ENCODE data around the gene TUBB4A. TPM values are rescaled to one million over a fixed set of nuclear protein-coding genes. Genes with fewer than 3 reads are reported as not detected.
A peak's percentile ranks its signal among the peaks of the same experiment; 100 is the strongest.

The TUBB4A gene
- total and polyA plus RNA-seq, 9 of the 15 experiments (the other 6 are each of a cell fraction or from before 2014, with no cell fraction given), result 0.14 to 7.0 (median 0.75) TPM

DNA sequence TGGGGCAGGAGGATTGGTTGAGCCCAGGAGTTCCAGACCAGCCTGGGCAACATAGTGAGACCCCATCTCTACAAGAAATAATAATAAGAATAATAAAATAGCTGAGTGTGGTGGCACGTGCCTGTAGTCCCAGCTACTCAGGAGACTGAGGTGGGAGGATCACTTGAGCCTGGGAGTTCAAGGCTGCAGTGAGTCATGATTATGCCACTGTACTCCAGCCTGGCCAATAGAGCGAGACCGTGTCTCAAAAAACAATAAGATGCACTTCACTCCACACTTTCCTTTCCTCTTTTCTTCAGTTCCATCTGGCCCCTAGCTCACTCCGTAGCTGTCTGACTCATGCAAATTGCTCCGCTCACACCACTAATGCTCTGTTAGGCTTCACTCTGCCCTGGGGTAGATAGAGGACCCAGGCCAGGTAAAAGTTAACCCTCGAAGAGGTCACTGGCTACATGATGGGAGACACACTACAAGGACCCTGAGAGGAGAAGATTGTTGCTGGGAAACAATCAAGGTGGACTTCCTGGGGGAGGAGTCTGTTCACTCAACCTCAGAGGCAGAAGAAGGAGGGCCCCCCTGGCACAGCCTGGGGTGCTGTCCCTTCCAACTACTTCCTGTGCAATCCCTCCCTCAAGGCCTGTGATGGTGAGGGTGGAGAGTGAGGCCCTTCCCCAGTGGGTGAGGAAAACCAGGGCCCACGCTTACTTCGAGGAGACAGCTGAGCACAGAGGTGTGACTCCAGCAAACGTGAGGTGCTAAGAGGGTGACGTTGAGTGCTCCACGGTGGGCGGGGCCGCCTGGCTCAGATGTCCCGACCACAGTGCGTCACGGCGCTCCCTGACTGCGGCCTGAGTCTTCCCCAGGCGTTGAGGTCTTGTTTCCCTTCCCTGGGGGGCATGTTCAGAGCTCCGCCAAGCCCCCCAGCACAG, 19.9 kb upstream of the TUBB4A start (continued):
- no peak for TF ChIP-seq ATF1 (CRISPR knock-in tag; IDR thresholded peaks at IDR 0.05)
- TF ChIP-seq ATF1 (tag; IDR thresholded peaks at IDR 0.05), result peak; percentile 66
- TF ChIP-seq, protein P1, sequence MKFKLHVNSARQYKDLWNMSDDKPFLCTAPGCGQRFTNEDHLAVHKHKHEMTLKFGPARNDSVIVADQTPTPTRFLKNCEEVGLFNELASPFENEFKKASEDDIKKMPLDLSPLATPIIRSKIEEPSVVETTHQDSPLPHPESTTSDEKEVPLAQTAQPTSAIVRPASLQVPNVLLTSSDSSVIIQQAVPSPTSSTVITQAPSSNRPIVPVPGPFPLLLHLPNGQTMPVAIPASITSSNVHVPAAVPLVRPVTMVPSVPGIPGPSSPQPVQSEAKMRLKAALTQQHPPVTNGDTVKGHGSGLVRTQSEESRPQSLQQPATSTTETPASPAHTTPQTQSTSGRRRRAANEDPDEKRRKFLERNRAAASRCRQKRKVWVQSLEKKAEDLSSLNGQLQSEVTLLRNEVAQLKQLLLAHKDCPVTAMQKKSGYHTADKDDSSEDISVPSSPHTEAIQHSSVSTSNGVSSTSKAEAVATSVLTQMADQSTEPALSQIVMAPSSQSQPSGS (CRISPR knock-in tag; IDR thresholded peaks at IDR 0.05), result no peak
- TF ChIP-seq RFX7 (CRISPR knock-in tag; IDR thresholded peaks at IDR 0.05), result no peak
- TF ChIP-seq, protein P2, sequence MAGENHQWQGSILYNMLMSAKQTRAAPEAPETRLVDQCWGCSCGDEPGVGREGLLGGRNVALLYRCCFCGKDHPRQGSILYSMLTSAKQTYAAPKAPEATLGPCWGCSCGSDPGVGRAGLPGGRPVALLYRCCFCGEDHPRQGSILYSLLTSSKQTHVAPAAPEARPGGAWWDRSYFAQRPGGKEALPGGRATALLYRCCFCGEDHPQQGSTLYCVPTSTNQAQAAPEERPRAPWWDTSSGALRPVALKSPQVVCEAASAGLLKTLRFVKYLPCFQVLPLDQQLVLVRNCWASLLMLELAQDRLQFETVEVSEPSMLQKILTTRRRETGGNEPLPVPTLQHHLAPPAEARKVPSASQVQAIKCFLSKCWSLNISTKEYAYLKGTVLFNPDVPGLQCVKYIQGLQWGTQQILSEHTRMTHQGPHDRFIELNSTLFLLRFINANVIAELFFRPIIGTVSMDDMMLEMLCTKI (IDR thresholded peaks at IDR 0.05; ENCODE audit: partially characterized antibody), result no peak
- TF ChIP-seq, protein P3, sequence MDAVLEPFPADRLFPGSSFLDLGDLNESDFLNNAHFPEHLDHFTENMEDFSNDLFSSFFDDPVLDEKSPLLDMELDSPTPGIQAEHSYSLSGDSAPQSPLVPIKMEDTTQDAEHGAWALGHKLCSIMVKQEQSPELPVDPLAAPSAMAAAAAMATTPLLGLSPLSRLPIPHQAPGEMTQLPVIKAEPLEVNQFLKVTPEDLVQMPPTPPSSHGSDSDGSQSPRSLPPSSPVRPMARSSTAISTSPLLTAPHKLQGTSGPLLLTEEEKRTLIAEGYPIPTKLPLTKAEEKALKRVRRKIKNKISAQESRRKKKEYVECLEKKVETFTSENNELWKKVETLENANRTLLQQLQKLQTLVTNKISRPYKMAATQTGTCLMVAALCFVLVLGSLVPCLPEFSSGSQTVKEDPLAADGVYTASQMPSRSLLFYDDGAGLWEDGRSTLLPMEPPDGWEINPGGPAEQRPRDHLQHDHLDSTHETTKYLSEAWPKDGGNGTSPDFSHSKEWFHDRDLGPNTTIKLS (IDR thresholded peaks at IDR 0.05; ENCODE audit: borderline replicate concordance, low read depth), result no peak
- TF ChIP-seq POLR2G (IDR thresholded peaks at IDR 0.05; ENCODE audit: low read depth, low read length), result no peak
- no peak for TF ChIP-seq RBM15 (IDR thresholded peaks at IDR 0.05; ENCODE audit: insufficient read depth, low read length)
- TF ChIP-seq TARDBP (IDR thresholded peaks at IDR 0.05), result no peak
- TF ChIP-seq, protein P4, sequence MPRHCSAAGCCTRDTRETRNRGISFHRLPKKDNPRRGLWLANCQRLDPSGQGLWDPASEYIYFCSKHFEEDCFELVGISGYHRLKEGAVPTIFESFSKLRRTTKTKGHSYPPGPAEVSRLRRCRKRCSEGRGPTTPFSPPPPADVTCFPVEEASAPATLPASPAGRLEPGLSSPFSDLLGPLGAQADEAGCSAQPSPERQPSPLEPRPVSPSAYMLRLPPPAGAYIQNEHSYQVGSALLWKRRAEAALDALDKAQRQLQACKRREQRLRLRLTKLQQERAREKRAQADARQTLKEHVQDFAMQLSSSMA (CRISPR knock-in tag; IDR thresholded peaks at IDR 0.05), result no peak
- TF ChIP-seq, protein P5, sequence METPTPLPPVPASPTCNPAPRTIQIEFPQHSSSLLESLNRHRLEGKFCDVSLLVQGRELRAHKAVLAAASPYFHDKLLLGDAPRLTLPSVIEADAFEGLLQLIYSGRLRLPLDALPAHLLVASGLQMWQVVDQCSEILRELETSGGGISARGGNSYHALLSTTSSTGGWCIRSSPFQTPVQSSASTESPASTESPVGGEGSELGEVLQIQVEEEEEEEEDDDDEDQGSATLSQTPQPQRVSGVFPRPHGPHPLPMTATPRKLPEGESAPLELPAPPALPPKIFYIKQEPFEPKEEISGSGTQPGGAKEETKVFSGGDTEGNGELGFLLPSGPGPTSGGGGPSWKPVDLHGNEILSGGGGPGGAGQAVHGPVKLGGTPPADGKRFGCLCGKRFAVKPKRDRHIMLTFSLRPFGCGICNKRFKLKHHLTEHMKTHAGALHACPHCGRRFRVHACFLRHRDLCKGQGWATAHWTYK (CRISPR knock-in tag; IDR thresholded peaks at IDR 0.05), result no peak
- TF ChIP-seq CBFB (CRISPR knock-in tag; IDR thresholded peaks at IDR 0.05), result no peak
- no peak for TF ChIP-seq ZSCAN29 (IDR thresholded peaks at IDR 0.05)
- TF ChIP-seq ZNF75A (CRISPR knock-in tag; IDR thresholded peaks at IDR 0.05), result no peak
- TF ChIP-seq, protein P6, sequence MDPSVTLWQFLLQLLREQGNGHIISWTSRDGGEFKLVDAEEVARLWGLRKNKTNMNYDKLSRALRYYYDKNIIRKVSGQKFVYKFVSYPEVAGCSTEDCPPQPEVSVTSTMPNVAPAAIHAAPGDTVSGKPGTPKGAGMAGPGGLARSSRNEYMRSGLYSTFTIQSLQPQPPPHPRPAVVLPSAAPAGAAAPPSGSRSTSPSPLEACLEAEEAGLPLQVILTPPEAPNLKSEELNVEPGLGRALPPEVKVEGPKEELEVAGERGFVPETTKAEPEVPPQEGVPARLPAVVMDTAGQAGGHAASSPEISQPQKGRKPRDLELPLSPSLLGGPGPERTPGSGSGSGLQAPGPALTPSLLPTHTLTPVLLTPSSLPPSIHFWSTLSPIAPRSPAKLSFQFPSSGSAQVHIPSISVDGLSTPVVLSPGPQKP (CRISPR knock-in tag; IDR thresholded peaks at IDR 0.05), result no peak
- TF ChIP-seq FOS (IDR thresholded peaks at IDR 0.05; ENCODE audit: extremely low read depth, insufficient read length), result no peak
- TF ChIP-seq ZNF780A (CRISPR knock-in tag; IDR thresholded peaks at IDR 0.05), result no peak
- TF ChIP-seq ZNF507 (tag; conservative IDR thresholded peaks at IDR 0.05), result no peak
- no peak for TF ChIP-seq E2F3 (CRISPR knock-in tag; IDR thresholded peaks at IDR 0.05)
